PC-3 (cell line): ENCODE data around the gene PRPF40A.

Experiments used
- EZH2 ChIP-seq: fragments of 300-600 bp; sonication (generic); IDR thresholded peaks from one replicate; pipeline ENCODE4 v1.6.1; 2017; ENCODE audit warnings: antibody characterized with exemption, mild to moderate bottlenecking, low read length; ENCODE audit not compliant: unreplicated experiment
- TF ChIP-seq, protein P1 (sequence below): fragments of 300-600 bp; sonication (generic); conservative IDR thresholded peaks from 2 replicates; pipeline ENCODE4 v1.5.1; 2017; ENCODE audit warnings: antibody characterized with exemption, low read depth, mild to moderate bottlenecking, low read length

DNA sequence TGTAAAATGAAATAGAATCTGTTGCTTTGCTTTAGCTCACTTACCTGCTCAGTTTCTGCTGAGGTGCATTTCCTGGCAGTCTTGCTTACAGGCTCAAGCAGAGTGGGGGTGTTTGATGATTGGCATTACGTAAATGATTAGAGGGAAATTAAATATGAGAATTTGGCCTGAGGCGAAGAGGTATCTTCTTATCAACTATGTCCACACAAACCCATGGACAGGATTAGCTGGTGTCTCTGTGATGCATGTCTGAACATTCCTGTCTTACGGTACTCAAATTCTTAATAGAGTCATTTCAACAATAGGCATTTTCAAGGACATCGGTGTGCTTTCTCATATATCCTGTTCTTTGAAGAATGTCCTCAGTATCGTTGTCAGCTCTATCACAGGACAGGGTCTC is 102.1 kb downstream of the PRPF40A start:
- TF ChIP-seq, protein P1, sequence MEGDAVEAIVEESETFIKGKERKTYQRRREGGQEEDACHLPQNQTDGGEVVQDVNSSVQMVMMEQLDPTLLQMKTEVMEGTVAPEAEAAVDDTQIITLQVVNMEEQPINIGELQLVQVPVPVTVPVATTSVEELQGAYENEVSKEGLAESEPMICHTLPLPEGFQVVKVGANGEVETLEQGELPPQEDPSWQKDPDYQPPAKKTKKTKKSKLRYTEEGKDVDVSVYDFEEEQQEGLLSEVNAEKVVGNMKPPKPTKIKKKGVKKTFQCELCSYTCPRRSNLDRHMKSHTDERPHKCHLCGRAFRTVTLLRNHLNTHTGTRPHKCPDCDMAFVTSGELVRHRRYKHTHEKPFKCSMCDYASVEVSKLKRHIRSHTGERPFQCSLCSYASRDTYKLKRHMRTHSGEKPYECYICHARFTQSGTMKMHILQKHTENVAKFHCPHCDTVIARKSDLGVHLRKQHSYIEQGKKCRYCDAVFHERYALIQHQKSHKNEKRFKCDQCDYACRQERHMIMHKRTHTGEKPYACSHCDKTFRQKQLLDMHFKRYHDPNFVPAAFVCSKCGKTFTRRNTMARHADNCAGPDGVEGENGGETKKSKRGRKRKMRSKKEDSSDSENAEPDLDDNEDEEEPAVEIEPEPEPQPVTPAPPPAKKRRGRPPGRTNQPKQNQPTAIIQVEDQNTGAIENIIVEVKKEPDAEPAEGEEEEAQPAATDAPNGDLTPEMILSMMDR: no peak
- TF ChIP-seq EZH2: no peak
